Measurements from ENCODE around the gene EEIG1. TPM values are rescaled to one million over a fixed set of nuclear protein-coding genes. Genes with fewer than 3 reads are reported as not detected.

EEIG1 gene
- total RNA-seq, 1 experiment from 2014 or later = 52.3 TPM

GRCh38 chr9:127977884-127978647, 2.7 kb downstream of the EEIG1 start:
- Histone ChIP-seq H3K18ac (ENCODE audit: insufficient read length, low read depth, low read length) (no peak overlapping the region), H4K20me1 (ENCODE audit: control insufficient read depth, insufficient read depth, insufficient read length) (peaks cover 2% of the 10 kb centered on the region), H3K56ac (ENCODE audit: insufficient read length, low read depth, low read length) (no peak overlapping the region), H3K27me3 (ENCODE audit: insufficient read depth, low read length) (no peaks in the 10 kb centered on the region), H3K14ac (ENCODE audit: insufficient read depth, low read length) (no peak overlapping the region; the same call in 1 of the 2 replicates), H3K27ac (ENCODE audit: insufficient read length, low read depth, low read length) (no peak overlapping the region), H2BK120ac (ENCODE audit: low read depth, low read length, poor library complexity, severe bottlenecking) (no peak overlapping the region), H2AFZ (ENCODE audit: low read length) (no peak overlapping the region), H4K5ac (ENCODE audit: insufficient read length, low read depth, low read length) (no peak overlapping the region), H2AK5ac (ENCODE audit: insufficient read length, low read length) (no peak overlapping the region), H4K91ac (ENCODE audit: insufficient read length, low read depth, low read length) (no peak overlapping the region), H2BK15ac (ENCODE audit: low read depth, low read length) (no peak overlapping the region), H4K8ac (replicated peaks; ENCODE audit: insufficient read length, low read depth, low read length) (no peak overlapping the region), H3K9ac (ENCODE audit: extremely low read depth, insufficient read length, low read length) (no peak overlapping the region), H3K23me2 (ENCODE audit: insufficient read length, low read depth, low read length, poor library complexity, severe bottlenecking) (peaks cover 19% of the 10 kb centered on the region), H2BK5ac (ENCODE audit: insufficient read length, low read length) (no peak overlapping the region), H2BK20ac (ENCODE audit: low read depth, low read length, poor library complexity, severe bottlenecking) (no peak overlapping the region), H3K4me1 (ENCODE audit: insufficient read depth, low read length) (peaks cover 7% of the 10 kb centered on the region), H3K79me1 (ENCODE audit: insufficient read depth, low read depth, low read length, poor library complexity, severe bottlenecking) (peaks cover 9% of the 10 kb centered on the region), H3T11ph (ENCODE audit: low read length) (no peak overlapping the region), H2BK12ac (ENCODE audit: insufficient read length, low read depth, low read length) (no peak overlapping the region), H3K9me3 (ENCODE audit: control insufficient read depth, low read depth, low read length) (no peaks in the 10 kb centered on the region), H3K23ac (ENCODE audit: insufficient read length, low read depth, low read length) (no peak overlapping the region), H3K4me2 (ENCODE audit: insufficient read depth, insufficient read length, low read length) (peak overlapping the region; percentile 28), H3K79me2 (ENCODE audit: insufficient read depth, low read length) (peaks cover 42% of the 10 kb centered on the region; the same call in 1 of the 2 replicates), H3K4ac (ENCODE audit: low read depth, low read length) (no peak overlapping the region)
- Mint-ChIP-seq H3K9me3 (no peaks in the 10 kb centered on the region), H3K27ac (peak overlapping the region; percentile 45 to 92 (median 77); a peak in 4 of 7 replicates), H3K4me1 (peaks cover 51 to 60% of the 10 kb centered on the region in 2 experiments), H3K27me3 (ENCODE audit: low read depth) (no peaks in the 10 kb centered on the region; the same call in 1 of the 2 replicates), H3K4me3 (peak overlapping the region; percentile 91 to 95), H3K36me3 (ENCODE audit: insufficient read depth in 1 of 3, low read depth in 3 of 3) (peaks cover 0 to 8% (median 0%) of the 10 kb centered on the region in 3 experiments; a peak in 1 of 7 replicates)
- TF ChIP-seq CTCF (conservative IDR thresholded peaks at IDR 0.05) = peak; percentile 39; the same call in 1 of the 3 replicates
- no peak for DNase-seq
- WGBS (ENCODE audit: extremely low coverage, insufficient read length, low lambda C conversion rate) = no CpG with 5 or more reads among the region's 12 CpGs

Measured in H9 (cell line).